B cell (primary cell): Measurements from ENCODE around the gene FARSB. TPM values are rescaled to one million over a fixed set of nuclear protein-coding genes. Genes with fewer than 3 reads are reported as not detected.

Experiments
- ATAC-seq: fragments of 200-7000 bp; cut with Tn5 transposase; one replicate; pipeline ENCODE4 v1.10.0; 2021; ENCODE audit warnings: low read depth, mild to moderate bottlenecking, moderate number of reproducible peaks, moderate library complexity
- CTCF ChIA-PET: fragments of 350-600 bp; sonication (Branson Sonifier 250); formaldehyde crosslinking; loops from one replicate; lab custom pipeline; 2021; ENCODE audit warnings: antibody characterized with exemption, inconsistent platforms; lab: Charles Lee
- POLR2A ChIA-PET: fragments of 350-600 bp; sonication (Branson Sonifier 250); formaldehyde crosslinking; loops from one replicate; lab custom pipeline; 2021; ENCODE audit warnings: antibody characterized with exemption; lab: Charles Lee
- DNase-seq: peaks from one replicate; pipeline ENCODE4 v3.0.0; 2013
- H2AFZ ChIP-seq: 2 replicates; pipeline ENCODE4 v1.6.1; 2012; ENCODE audit warnings: mild to moderate bottlenecking, low read depth, low read length; ENCODE audit not compliant: insufficient read depth, poor library complexity, severe bottlenecking
- H3K27ac ChIP-seq, 2 donors: 1 replicate in 1 of 2; 2 replicates in 1 of 2; pipeline ENCODE4 v1.5.1; 2012 to 2013; ENCODE audit warnings: low read length in 2 of 2, mild to moderate bottlenecking in 2 of 2, moderate library complexity in 1 of 2
- H3K27me3 ChIP-seq, 4 experiments: fragments of 200-600 bp in 1 of 4; sonication (generic) in 1 of 4; replicated peaks in 1 of 4; 1 replicate in 2 of 4; 2 replicates in 2 of 4; pipeline versions ENCODE4 v1.6.1 to v1.7.0; 2013 to 2016; ENCODE audit warnings: low read length in 3 of 4, mild to moderate bottlenecking in 2 of 4, mixed read lengths in 1 of 4, moderate library complexity in 1 of 4; ENCODE audit not compliant: insufficient read depth in 4 of 4, control insufficient read depth in 3 of 4; ENCODE audit errors: control extremely low read depth in 1 of 4
- H3K36me3 ChIP-seq, 2 experiments: replicated peaks in 1 of 2; 1 replicate in 1 of 2; 2 replicates in 1 of 2; pipeline versions ENCODE4 v1.6.1 to v1.7.1; 2013; ENCODE audit warnings: low read length in 1 of 2; ENCODE audit not compliant: insufficient read depth in 2 of 2, control insufficient read depth in 1 of 2; ENCODE audit errors: control extremely low read depth in 1 of 2, extremely low read depth in 1 of 2
- H3K4me1 ChIP-seq, 2 donors: fragments of 200-600 bp in 1 of 2; sonication (generic) in 1 of 2; 1 replicate in 1 of 2; 2 replicates in 1 of 2; pipeline versions ENCODE4 v1.5.1 to v1.6.1; 2013 to 2017; ENCODE audit warnings: low read length in 2 of 2; ENCODE audit not compliant: control insufficient read depth in 2 of 2, insufficient read depth in 2 of 2
- H3K4me2 ChIP-seq: replicated peaks from 2 replicates; pipeline ENCODE3; 2012; ENCODE audit warnings: mild to moderate bottlenecking, low read depth, low read length; ENCODE audit not compliant: poor library complexity, severe bottlenecking
- H3K4me3 ChIP-seq, 5 experiments: fragments of 200-600 bp in 1 of 5; sonication (generic) in 1 of 5; 1 replicate in 3 of 5; 2 replicates in 2 of 5; pipeline versions ENCODE4 v1.5.1 to v1.7.0; 2011 to 2016; ENCODE audit warnings: low read length in 4 of 5, mild to moderate bottlenecking in 4 of 5, low read depth in 2 of 5, control low read depth in 1 of 5, moderate library complexity in 1 of 5; ENCODE audit not compliant: insufficient read depth in 1 of 5; ENCODE audit errors: control extremely low read depth in 1 of 5, extremely low read depth in 1 of 5
- H3K79me2 ChIP-seq: fragments of 200-600 bp; sonication (generic); one replicate; pipeline ENCODE4 v1.6.0; 2016; ENCODE audit warnings: low read length; ENCODE audit not compliant: control insufficient read depth, insufficient read depth
- H3K9ac ChIP-seq: fragments of 200-600 bp; sonication (generic); 2 replicates; pipeline ENCODE4 v1.6.1; 2017; ENCODE audit warnings: mild to moderate bottlenecking, low read length, moderate library complexity
- H3K9me3 ChIP-seq, 3 donors: one replicate each; pipeline versions ENCODE4 v1.6.1 to v1.7.1; 2013; ENCODE audit warnings: low read length in 2 of 3; ENCODE audit not compliant: control insufficient read depth in 2 of 3, insufficient read depth in 1 of 3; ENCODE audit errors: control extremely low read depth in 1 of 3
- H4K20me1 ChIP-seq: 2 replicates; pipeline ENCODE4 v1.6.0; 2012; ENCODE audit warnings: mild to moderate bottlenecking, low read length; ENCODE audit not compliant: insufficient read depth, control insufficient read depth, poor library complexity, severe bottlenecking
- H3K27ac Mint-ChIP-seq: one replicate; pipeline ENCODE4 v1.8.0; 2021; ENCODE audit warnings: mixed read lengths
- H3K27me3 Mint-ChIP-seq: one replicate; pipeline ENCODE4 v1.8.0; 2021; ENCODE audit warnings: mixed read lengths
- H3K4me1 Mint-ChIP-seq: one replicate; pipeline ENCODE4 v1.8.0; 2021; ENCODE audit warnings: mixed read lengths
- H3K4me3 Mint-ChIP-seq: one replicate; pipeline ENCODE4 v1.8.0; 2021; ENCODE audit warnings: mixed read lengths
- H3K9me3 Mint-ChIP-seq: one replicate; pipeline ENCODE4 v1.8.0; 2022; ENCODE audit warnings: mixed read lengths; ENCODE audit not compliant: insufficient read depth
- CTCF ChIP-seq: fragments of 200-600 bp; IDR thresholded peaks from one replicate; pipeline ENCODE4 v1.8.0; 2022; ENCODE audit warnings: antibody characterized with exemption, mild to moderate bottlenecking
- WGBS: methylation state at CpG from one replicate; pipeline ENCODE4 v1.1.5; 2013; ENCODE audit warnings: missing lambda C conversion rate; ENCODE audit not compliant: insufficient coverage; 5-methylcytosine and 5-hydroxymethylcytosine counted together
- intact Hi-C: fragments of 100-400 bp; cut with micrococcal nuclease; formaldehyde crosslinking; loops from one replicate; pipeline ENCODE4 v1.10.0; 2022
- polyA plus RNA-seq: library from polyadenylated mRNA; depleted of rRNA; stranded (reverse); fragments of >200 nt; gene quantifications from 2 replicates; pipeline ENCODE4 v1.2.3, GENCODE V29; 2012
- total RNA-seq, 2 donors: library from RNA; stranded (reverse); fragments of 120-200 nt in 1 of 2; gene quantifications; 1 replicate in 1 of 2; 2 replicates in 1 of 2; pipeline versions ENCODE4 v1.2.3 to v1.2.4, GENCODE V29; 2013 to 2022

Gene FARSB
- total and polyA plus RNA-seq, 2 donors (not counting 1 experiment from before 2014, with no cell fraction given) = 9.2 to 10.2 TPM

DNA sequence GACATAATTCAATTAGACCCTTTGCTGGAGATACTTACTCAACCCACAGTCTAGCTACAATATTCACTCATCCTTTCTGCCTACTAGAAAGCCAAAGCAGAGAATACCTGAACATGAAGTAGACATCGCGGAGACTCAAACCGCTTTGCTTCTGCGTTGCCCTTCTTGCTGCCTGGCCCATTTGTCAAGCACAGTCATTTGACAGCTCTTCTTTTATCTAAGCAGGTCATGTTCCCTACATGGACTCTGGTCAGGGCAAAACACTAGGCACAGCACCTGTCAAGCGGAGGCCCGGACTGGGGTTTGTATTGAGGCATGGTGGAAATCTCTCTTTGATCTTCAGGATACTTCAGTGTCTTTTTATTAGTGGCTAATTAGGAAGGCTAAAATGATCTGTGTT, 89.7 kb downstream of the FARSB start:
- no peak overlapping the region for H3K27ac Mint-ChIP-seq
- no peak for TF ChIP-seq CTCF

DNA sequence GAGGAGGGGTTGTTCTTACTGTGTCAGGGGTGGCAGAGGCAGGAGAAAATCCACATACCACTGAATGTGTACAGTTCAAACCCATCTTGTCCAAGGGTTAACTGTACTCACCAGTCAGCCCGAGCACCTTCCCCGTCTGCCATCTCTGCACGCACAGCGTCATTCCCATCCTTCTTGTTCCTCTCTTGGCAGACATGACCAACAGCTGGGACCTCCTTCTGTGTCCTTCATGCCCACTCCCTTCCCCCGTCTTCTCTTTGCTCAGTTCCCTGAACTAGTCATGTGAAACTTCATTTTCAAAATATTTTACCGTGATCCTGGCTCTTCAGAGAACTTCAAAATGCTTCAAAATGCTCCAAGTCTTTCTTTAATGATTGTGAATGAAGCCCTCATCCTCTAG, 92.0 kb downstream of the FARSB start:
- no peak overlapping the region for H3K4me3 ChIP-seq
- H3K27ac ChIP-seq = no peak overlapping the region
- CTCF ChIA-PET = interaction anchor here (1.1 kb wide), 1 partner anchor 246 kb away, joined by 4 read pairs; no protein-coding TSS in a partner anchor
- H3K9ac ChIP-seq = no peak overlapping the region
- Mint-ChIP-seq H3K27me3 (no peaks in the 10 kb centered on the region), H3K4me3 (no peak overlapping the region), H3K9me3 (no peaks in the 10 kb centered on the region), H3K27ac (no peak overlapping the region), H3K4me1 (no peaks in the 10 kb centered on the region)
- no peaks in the 10 kb centered on the region for H3K27me3 ChIP-seq
- no peak overlapping the region for H3K4me2 ChIP-seq
- no peaks in the 10 kb centered on the region for H4K20me1 ChIP-seq
- H3K9me3 ChIP-seq = no peaks in the 10 kb centered on the region
- POLR2A ChIA-PET = no interaction called here
- ATAC-seq (no peak), DNase-seq (no peak)
- peaks cover 0 to 2% of the 10 kb centered on the region in 2 experiments for H3K36me3 ChIP-seq
- H3K79me2 ChIP-seq = no peaks in the 10 kb centered on the region
- intact Hi-C loops = no loop called here
- H2AFZ ChIP-seq = no peak overlapping the region
- no peak for TF ChIP-seq CTCF
- 96% methylated on average over 5 of the region's 6 CpGs for WGBS
- H3K4me1 ChIP-seq = no peaks in the 10 kb centered on the region

More for the DNA sequence above, 89.7 kb downstream of the FARSB start:
- no peak overlapping the region for H3K27ac ChIP-seq
- no peak overlapping the region for H3K4me3 Mint-ChIP-seq
- no peak overlapping the region for H3K4me3 ChIP-seq
- H3K9me3 Mint-ChIP-seq = no peaks in the 10 kb centered on the region
- no peaks in the 10 kb centered on the region for H3K4me1 Mint-ChIP-seq
- ATAC-seq = no peak
- no peak for DNase-seq
- H3K36me3 ChIP-seq = peaks cover 0 to 9% of the 10 kb centered on the region in 2 experiments
- no peaks in the 10 kb centered on the region for H3K27me3 ChIP-seq
- no peaks in the 10 kb centered on the region for H3K79me2 ChIP-seq
- no peak overlapping the region for H3K4me2 ChIP-seq
- ChIA-PET CTCF (interaction anchor here (0.7 kb wide), 1 partner anchor 248 kb away, joined by 3 read pairs; no protein-coding TSS in a partner anchor), POLR2A (no interaction called here)
- no peaks in the 10 kb centered on the region for H4K20me1 ChIP-seq
- H2AFZ ChIP-seq = no peak overlapping the region
- no peak overlapping the region for H3K9ac ChIP-seq
- no peaks in the 10 kb centered on the region for H3K27me3 Mint-ChIP-seq
- WGBS = 100% methylated on average over 4 of the region's 6 CpGs
- intact Hi-C loops = no loop called here
- H3K9me3 ChIP-seq = no peaks in the 10 kb centered on the region
- no peaks in the 10 kb centered on the region for H3K4me1 ChIP-seq
